CD4-positive, alpha-beta T cell treated with Interleukin-15 for 4 hours (primary cell): ENCODE measurements around the gene CDC40.

Experiments used
- DNase-seq: peaks from one replicate; pipeline ENCODE4 v3.0.0-alpha.2; 2020; ENCODE audit warnings: low spot score

Gene CDC40

GRCh38 chr6:110180228-110181008, at the start of gene CDC40:
TSS of gene CDC40 (plus strand) at chr6:110180427. CDS start at chr6:110180445, 18 bp downstream.
- DNase-seq = no peak

GRCh38 chr6:110137924-110138887, 42.0 kb upstream of the CDC40 start:
- no peak for DNase-seq

- no peak for DNase-seq
These were observed 41.2 kb upstream of the CDC40 start for GRCh38 chr6:110139052-110139451.

GRCh38 chr6:110140650-110141049, 39.6 kb upstream of the CDC40 start:
- DNase-seq = no peak

GRCh38 chr6:110147870-110148269, 32.4 kb upstream of the CDC40 start:
- no peak for DNase-seq

- no peak for DNase-seq
These were observed 21.7 kb upstream of the CDC40 start for GRCh38 chr6:110158479-110158878.

- DNase-seq = no peak
These were observed 10.1 kb upstream of the CDC40 start for GRCh38 chr6:110170081-110170480.

- no peak for DNase-seq
These were observed 6.6 kb upstream of the CDC40 start for GRCh38 chr6:110173506-110174132.

- DNase-seq = peak; percentile 55
These were observed 1.4 kb upstream of the CDC40 start for GRCh38 chr6:110178626-110179405.

- DNase-seq = peak; percentile 91
These were observed 610 bp upstream of the CDC40 start, which contains the start of gene WASF1 for GRCh38 chr6:110179406-110180227. TSS of gene WASF1 (minus strand) at chr6:110179670. CDS start at chr6:110127601, 52,069 bp downstream.

- DNase-seq = no peak
These were observed 1.2 kb downstream of the CDC40 start for GRCh38 chr6:110181131-110182030.

GRCh38 chr6:110183292-110183885, 3.2 kb downstream of the CDC40 start:
- DNase-seq = no peak

GRCh38 chr6:110185879-110186278, 5.7 kb downstream of the CDC40 start:
- no peak for DNase-seq

GRCh38 chr6:110188791-110189190, 8.6 kb downstream of the CDC40 start:
- no peak for DNase-seq

- DNase-seq = no peak
These were observed 10.5 kb downstream of the CDC40 start for GRCh38 chr6:110190726-110191125.

GRCh38 chr6:110191477-110191876, 11.2 kb downstream of the CDC40 start:
- DNase-seq = no peak

GRCh38 chr6:110195639-110196038, 15.4 kb downstream of the CDC40 start:
- DNase-seq = no peak

- DNase-seq = no peak
These were observed 16.6 kb downstream of the CDC40 start for GRCh38 chr6:110196874-110197273.

- no peak for DNase-seq
These were observed 18.3 kb downstream of the CDC40 start for GRCh38 chr6:110198561-110198960.
